Pons (tissue), 1 donor: ENCODE measurements around the gene TBC1D22A.

Source experiments
- DNase-seq: peaks from one replicate; pipeline ENCODE4 v3.0.0-alpha.2; 2016; ENCODE audit warnings: low spot score

The TBC1D22A gene

DNA sequence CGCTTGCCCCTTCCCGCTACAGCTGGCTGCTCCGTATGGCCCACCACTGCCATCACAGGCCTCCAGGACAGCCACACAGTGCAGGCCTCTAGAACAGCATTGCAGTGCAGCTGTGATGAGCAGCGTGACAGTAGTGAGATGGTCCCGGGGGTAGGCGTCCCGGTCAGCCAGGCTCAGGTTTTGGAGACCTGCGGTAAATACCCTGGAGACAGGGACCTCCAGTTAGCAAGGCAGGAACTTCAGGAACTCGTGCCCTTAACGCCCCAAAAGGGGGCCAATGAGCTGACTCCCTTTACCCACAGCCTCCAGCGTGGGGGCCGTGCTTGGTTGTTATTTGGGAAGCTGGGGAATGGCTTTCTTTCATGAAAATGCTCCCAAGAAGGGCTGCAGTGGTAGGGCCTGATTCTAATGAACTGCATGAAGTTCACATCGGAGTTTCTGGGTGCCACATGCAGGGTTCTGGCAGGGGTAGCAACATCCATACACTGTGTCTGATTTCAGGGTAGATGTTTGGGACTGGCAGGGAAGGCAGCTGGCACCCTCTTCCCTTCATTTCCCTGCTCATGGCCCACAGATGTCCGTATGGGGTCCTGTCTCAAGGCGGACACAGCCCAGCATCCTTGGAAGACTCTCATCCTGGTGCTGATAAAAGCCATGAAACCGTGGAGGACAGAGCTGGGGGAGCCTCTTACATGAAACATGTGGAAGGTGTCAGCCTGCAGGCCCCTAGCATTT is 440.5 kb downstream of the TBC1D22A start:
- DNase-seq: no peak

GRCh38 chr22:47203554-47203991 is 441.1 kb downstream of the TBC1D22A start:
- no peak for DNase-seq

DNA sequence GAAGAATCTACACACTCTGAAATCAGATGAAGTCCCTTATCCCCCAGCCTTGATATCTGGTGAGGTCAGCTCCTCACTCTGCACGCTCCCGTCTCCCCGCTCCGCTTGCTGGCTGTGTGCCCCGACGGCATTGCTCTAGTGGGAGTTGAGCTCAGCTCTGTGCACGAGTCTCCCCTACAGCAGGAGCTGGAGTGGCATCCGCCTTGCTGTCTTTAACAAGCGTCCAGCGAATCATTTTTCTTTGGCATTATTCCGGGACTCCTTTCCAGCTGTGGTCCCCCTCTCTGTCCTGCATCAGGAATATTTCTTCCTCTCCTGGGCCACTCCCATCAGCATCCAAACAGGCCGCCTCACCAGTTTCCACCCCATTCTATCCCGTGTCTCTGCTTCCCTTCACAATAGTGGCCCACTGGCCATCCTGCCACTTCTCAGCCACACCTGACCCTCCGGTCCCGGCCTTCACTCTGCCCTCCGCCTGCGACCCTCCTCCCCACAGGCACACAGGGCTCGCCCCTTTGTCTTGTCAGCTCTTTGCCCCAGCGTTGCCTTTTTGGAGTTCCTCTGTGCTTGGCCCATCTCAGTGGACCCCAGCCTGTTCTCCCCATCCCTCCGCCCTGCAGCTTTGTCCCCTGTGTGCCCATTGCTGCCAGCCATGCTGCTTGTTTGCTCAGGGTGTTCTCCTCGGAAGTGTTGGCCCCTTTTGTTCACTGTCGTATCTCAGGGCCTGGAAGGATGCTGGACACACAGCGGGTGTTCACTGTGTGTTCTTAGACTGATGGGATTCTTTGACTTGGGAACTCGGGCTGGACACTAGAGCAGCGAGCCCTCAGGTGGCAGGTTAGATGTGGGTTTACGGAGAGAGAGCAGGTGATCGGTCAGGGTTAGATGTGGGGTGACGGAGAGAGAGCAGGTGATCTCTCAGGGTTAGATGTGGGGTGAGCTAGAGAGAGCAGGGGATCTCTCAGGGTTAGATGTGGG is 441.8 kb downstream of the TBC1D22A start:
- no peak for DNase-seq

GRCh38 chr22:47205081-47205491 is 442.6 kb downstream of the TBC1D22A start:
- no peak for DNase-seq

- DNase-seq: no peak
Observed at GRCh38 chr22:47205554-47205953, 443.1 kb downstream of the TBC1D22A start.

GRCh38 chr22:47206164-47206563 is 443.7 kb downstream of the TBC1D22A start:
- DNase-seq: no peak

DNA sequence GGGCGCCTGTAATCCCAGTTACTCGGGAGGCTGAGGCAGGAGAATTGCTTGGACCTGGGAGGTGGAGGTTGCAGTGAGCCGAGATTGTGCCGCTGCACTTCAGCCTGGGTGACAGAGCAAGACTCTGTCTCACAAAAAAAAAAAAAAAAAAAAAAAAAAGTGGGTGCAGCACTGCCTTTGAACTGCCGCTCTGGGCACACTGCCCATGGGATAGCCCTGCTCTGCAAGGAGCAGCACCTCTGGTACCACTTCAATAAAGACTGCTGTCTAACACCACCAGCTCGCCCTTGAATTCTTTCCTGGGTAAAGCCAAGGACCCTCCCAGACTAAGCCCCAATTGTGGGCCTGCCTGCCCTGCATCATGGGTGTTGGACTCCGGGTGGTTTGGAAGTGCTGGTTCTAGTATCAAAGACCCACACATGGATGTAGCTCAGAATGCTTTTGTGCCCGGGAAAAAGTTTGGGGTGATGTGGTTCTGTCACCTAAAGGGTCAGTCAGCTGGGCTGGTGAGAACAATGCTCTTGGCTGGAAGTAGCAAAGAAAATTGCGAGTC is 444.3 kb downstream of the TBC1D22A start:
- no peak for DNase-seq

DNA sequence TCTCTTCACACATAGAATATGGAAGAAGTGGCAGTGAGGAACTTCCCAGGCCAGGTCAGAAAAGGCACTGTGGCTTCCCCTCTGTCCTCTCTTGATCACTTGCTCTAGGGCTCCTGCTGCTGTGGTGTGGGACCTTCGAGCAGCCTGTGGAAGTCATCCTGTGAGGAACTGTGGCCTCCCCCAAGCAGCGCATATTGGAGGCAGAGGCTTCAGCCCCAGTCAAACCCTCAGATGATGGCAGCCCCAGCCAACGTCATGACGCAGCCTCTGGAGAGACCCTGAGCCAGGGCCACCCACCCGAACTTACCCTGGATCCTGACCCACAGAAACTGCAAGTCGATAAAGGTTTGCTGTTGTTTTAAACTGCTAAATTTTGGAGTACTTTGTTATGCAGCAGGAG is 444.9 kb downstream of the TBC1D22A start:
- no peak for DNase-seq

GRCh38 chr22:47207846-47208554 is 445.6 kb downstream of the TBC1D22A start:
- no peak for DNase-seq

DNA sequence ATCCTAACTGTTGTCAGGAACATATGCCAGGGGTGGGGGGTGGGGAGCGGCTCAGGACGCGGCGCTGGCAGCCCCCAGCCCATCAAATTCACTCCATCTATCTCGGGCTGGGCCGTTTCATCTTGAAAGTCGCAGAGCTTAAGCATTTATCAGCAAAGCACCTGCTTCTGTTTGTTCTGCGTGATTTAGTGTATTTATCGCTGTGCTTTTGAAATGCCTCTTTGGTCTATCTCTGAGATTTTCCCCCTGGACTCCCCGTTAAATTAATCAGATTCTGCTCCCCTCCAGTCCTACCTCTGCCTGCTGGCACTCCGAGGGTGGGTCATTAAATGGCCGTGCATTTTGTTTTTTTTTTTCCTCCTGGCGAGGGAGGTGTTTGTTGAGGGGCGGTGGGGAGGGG is 446.2 kb downstream of the TBC1D22A start:
- DNase-seq: no peak

- DNase-seq: no peak
Observed at GRCh38 chr22:47209040-47209514, 446.6 kb downstream of the TBC1D22A start.

GRCh38 chr22:47209547-47210023 is 447.1 kb downstream of the TBC1D22A start:
- DNase-seq: no peak

GRCh38 chr22:47210112-47210657 is 447.7 kb downstream of the TBC1D22A start:
- DNase-seq: no peak

- DNase-seq: no peak
Observed at GRCh38 chr22:47210686-47211085, 448.2 kb downstream of the TBC1D22A start.

DNA sequence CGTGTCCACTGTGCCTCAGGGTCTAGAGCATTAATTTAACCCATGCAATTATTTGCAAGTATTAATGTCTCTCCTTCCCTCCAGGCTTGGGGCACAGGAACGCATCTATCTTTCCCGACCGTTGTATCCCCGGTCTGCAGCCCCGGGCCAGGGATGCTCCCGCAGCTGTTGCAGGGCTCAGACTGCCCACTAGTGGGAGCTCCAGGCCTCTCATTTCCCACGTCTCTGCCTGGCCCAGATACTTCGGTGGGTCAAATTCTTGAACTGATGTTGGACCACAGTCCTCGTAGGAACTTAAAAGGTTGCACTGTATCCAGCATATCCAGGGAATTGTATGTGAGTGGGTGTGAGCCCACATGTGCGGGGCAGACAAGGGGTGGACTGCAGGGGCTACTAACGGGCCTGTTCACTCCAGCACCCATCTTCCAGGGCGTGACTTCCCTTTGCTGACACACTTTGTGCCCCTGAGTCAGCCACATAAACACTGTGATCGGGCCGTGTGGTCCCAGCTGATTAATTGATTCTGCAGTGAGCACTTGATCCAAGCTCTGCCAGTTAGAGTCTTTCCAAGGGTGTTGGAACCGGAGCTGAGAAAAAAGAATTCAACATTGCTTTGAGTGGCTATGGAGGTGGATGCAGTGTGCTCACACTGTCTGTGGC is 451.3 kb downstream of the TBC1D22A start:
- DNase-seq: no peak

DNA sequence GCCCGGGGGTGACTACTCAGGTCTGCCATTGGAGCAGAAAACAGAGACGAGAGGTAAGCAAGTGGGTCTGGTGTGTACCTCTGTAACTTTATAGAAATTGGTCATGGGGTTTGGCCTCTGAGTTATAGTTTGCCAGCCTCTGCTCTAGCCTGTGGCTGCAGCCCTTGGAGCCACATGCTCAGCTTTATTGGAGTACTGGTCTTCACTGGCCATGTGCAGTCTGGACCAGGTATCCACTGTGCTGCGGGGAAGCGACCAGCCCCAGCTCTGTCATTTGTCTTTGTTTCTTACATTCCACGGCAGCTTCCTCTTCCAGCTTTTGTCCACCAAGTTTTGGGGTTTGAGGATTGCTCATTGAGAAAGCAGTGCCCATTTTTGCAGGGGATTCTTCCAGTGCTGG is 453.4 kb downstream of the TBC1D22A start:
- DNase-seq: no peak

DNA sequence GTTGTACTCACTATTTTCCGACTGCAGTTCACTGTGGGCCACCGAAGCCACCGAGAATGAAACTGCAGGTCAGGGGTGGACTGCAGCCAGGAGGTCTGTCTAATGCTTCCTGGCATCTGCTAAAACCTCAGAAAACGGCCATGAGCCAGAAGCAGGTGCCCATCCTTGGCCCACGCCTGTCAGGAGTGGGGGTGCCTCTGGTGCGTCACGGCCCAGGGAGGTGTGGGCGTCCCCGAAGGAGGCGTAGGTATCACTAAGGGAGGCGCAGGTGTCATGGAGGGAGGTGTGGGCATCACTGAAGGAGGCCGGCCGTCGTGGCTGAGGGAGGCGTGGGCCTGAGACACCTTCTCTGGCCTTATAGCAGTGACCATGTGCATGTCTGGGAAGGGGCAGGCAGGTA is 456.2 kb downstream of the TBC1D22A start:
- no peak for DNase-seq

DNA sequence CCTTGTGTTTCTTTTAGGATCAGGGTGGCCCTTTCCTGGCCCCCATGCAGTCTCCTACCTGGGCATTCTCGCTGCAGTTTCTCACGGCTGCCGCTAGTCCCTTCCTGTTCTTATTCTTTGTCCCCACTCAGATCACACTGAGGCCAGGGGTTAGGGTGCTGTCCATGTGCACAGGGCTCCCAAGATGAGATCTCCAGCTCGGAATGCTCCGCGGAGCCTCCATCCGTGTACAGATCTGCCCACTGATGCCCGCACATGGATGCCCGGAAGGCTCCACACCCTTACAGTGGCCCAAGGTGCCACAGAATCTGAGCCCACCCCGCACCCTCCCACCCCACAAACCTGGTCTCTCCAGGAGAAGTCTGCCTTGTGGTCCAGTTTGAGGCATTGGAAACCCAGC is 457.3 kb downstream of the TBC1D22A start:
- DNase-seq: no peak

GRCh38 chr22:47220752-47221151 is 458.3 kb downstream of the TBC1D22A start:
- no peak for DNase-seq

- peak; percentile 59 for DNase-seq
Observed at GRCh38 chr22:47221840-47222615, 459.6 kb downstream of the TBC1D22A start.
